OCI-LY1 (cell line): ENCODE measurements around the gene TRIM74.
"Not testable (repeated sequence)": the region's sequence is repeated elsewhere in the genome, so short reads cannot be mapped to it uniquely, and the experiment has no call there.

ENCODE experiments used
- H2AFZ ChIP-seq: fragments of 200-600 bp; sonication (generic), shearing (Covaris generic); 2 replicates; pipeline ENCODE4 v1.6.0; 2014; ENCODE audit warnings: antibody characterized with exemption, mild to moderate bottlenecking, low read length
- H3F3A ChIP-seq: fragments of 200-600 bp; sonication (generic), shearing (Covaris generic); 2 replicates; pipeline ENCODE4 v1.6.0; 2014; ENCODE audit warnings: mild to moderate bottlenecking, antibody characterized with exemption, low read length, moderate library complexity; ENCODE audit not compliant: insufficient read depth
- H3K27ac ChIP-seq: fragments of 200-600 bp; sonication (generic); 2 replicates; pipeline ENCODE4 v1.5.1; 2014; ENCODE audit warnings: low read length, mixed run types, mild to moderate bottlenecking, low read depth; ENCODE audit not compliant: poor library complexity, severe bottlenecking
- H3K27me3 ChIP-seq: fragments of 200-600 bp; sonication (generic); 2 replicates; pipeline ENCODE4 v1.6.0; 2014; ENCODE audit warnings: antibody characterized with exemption, mild to moderate bottlenecking, low read length, moderate library complexity; ENCODE audit not compliant: insufficient read depth
- H3K36me3 ChIP-seq: fragments of 200-600 bp; sonication (generic); 2 replicates; pipeline ENCODE4 v1.6.1; 2014; ENCODE audit warnings: mild to moderate bottlenecking, antibody characterized with exemption, low read length, moderate library complexity, mixed read lengths; ENCODE audit not compliant: insufficient read depth
- H3K4me1 ChIP-seq: fragments of 200-600 bp; sonication (generic); 2 replicates; pipeline ENCODE4 v1.5.1; 2014; ENCODE audit warnings: mild to moderate bottlenecking, low read length, moderate library complexity; ENCODE audit not compliant: insufficient read depth, severe bottlenecking
- H3K4me2 ChIP-seq: fragments of 200-600 bp; sonication (generic), shearing (Covaris generic); 2 replicates; pipeline ENCODE4 v1.6.1; 2014; ENCODE audit warnings: low read length
- H3K4me3 ChIP-seq: fragments of 200-600 bp; sonication (generic); 2 replicates; pipeline ENCODE4 v1.5.1; 2014; ENCODE audit warnings: low read length, low read depth, mild to moderate bottlenecking, mixed read lengths; ENCODE audit not compliant: poor library complexity, severe bottlenecking
- H3K79me2 ChIP-seq: fragments of 200-600 bp; shearing (Covaris generic); 2 replicates; pipeline ENCODE4 v1.6.1; 2016; ENCODE audit warnings: mixed run types, low read length, mixed read lengths; ENCODE audit not compliant: insufficient read depth
- H3K9ac ChIP-seq: fragments of 200-600 bp; sonication (generic), shearing (Covaris generic); 2 replicates; pipeline ENCODE4 v1.6.1; 2014; ENCODE audit warnings: mild to moderate bottlenecking, low read length, mixed read lengths
- H3K9me2 ChIP-seq: fragments of 200-600 bp; sonication (generic), shearing (Covaris generic); 2 replicates; pipeline ENCODE4 v1.6.1; 2014; ENCODE audit warnings: low read depth, mild to moderate bottlenecking, low read length, mixed read lengths
- H3K9me3 ChIP-seq: fragments of 200-600 bp; shearing (Covaris generic); 2 replicates; pipeline ENCODE4 v1.6.1; 2014; ENCODE audit warnings: low read length, mixed read lengths
- H4K20me1 ChIP-seq: fragments of 200-600 bp; sonication (generic), shearing (Covaris generic); 2 replicates; pipeline ENCODE4 v1.6.0; 2016; ENCODE audit warnings: mild to moderate bottlenecking, low read length; ENCODE audit not compliant: insufficient read depth
- CTCF ChIP-seq: fragments of 200-600 bp; sonication (generic), shearing (Covaris generic); IDR thresholded peaks from 2 replicates; pipeline ENCODE4 v1.5.1; 2017; ENCODE audit warnings: mild to moderate bottlenecking, antibody characterized with exemption, low read length, moderate library complexity, mixed read lengths

The TRIM74 gene

DNA sequence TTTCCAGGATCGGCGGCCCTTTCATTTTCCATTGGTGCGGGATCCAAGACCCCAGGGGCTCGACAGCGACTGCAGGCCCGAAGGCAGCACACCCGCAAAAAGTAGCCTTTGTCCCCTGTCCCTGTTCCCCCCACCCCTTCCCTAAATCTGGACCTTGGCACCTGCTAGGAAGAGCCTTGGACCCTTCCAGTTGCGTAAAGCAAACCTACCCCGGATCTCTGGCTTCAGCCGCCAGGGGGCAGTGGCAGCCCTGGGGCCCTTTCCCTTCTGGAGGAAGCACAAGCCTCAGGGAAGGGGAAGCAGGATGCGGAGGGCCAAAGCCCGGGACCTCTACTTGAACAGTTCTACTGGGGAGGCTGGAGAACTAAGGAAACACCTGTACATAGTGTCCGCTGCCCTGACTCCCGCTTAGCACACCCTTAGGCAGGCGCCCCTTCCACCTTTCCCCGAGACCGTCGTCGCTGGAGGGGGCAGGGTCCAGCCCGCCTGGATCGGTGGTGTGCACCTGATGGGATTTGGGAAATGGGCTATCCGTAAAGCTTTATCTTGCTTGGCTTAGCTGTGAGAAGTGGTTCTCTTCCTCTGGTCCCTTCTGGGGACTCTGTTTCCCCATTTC is 23.0 kb downstream of the TRIM74 start:
- H3K27ac ChIP-seq, H3F3A ChIP-seq, H3K9me2 ChIP-seq, H3K4me3 ChIP-seq, H3K9ac ChIP-seq, H2AFZ ChIP-seq, H3K79me2 ChIP-seq, H3K4me2 ChIP-seq, H4K20me1 ChIP-seq, H3K9me3 ChIP-seq, H3K4me1 ChIP-seq, H3K27me3 ChIP-seq: not testable (repeated sequence)
- TF ChIP-seq CTCF = peak; percentile 48
- H3K36me3 ChIP-seq = peaks cover 31% of the 10 kb centered on the region

DNA sequence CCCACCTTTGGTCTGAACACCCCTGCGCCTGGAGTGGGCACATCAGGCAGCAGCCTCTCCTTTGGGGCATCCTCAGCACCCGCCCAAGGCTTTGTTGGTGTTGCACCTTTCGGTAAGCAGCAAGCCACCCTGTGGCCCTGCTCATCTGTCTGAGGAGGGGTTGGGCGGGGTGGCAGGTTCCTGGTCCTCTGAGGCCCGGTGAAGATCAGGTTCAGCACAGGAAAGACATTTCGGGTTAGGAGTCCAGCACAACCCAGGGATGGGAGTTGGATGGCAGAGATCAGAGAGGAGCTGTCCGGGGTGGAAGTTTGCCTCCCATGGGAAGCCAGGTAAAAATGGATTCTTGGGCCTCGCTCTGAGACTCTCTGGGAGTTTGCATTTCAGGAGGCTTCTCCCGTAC is 23.7 kb downstream of the TRIM74 start:
- H3K4me3 ChIP-seq, H3F3A ChIP-seq, H3K4me1 ChIP-seq, H3K9ac ChIP-seq, H3K4me2 ChIP-seq, H3K79me2 ChIP-seq, H3K9me2 ChIP-seq, H2AFZ ChIP-seq, H3K27me3 ChIP-seq, H3K27ac ChIP-seq, H3K9me3 ChIP-seq, H4K20me1 ChIP-seq: not testable (repeated sequence)
- peaks cover 34% of the 10 kb centered on the region for H3K36me3 ChIP-seq

DNA sequence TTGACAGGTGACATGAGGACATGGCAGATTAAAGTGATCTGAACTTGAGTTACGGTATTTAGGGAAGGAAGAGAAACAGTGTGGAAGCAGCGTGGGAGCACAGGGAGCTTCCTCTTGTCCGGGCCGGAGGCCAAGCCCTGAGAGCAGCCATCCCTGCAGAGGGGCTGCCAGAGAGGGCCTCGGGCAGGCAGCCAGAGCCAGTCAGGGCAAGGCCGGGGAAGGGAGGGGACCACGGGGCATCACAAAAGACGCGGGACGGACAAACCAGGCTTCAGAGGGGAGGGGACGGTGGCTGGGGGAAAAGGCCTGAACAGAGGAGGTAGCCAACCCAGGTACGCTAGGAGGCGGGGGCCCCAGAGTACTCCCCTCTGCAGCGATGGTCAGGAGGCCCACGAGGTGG is 24.3 kb downstream of the TRIM74 start:
- not testable (repeated sequence) for H3K4me3 ChIP-seq, H3K27me3 ChIP-seq, H3F3A ChIP-seq, H3K4me2 ChIP-seq, H3K79me2 ChIP-seq, H3K4me1 ChIP-seq, H3K9ac ChIP-seq, H3K9me2 ChIP-seq, H3K27ac ChIP-seq, H4K20me1 ChIP-seq, H3K9me3 ChIP-seq, H2AFZ ChIP-seq
- H3K36me3 ChIP-seq = peaks cover 34% of the 10 kb centered on the region

DNA sequence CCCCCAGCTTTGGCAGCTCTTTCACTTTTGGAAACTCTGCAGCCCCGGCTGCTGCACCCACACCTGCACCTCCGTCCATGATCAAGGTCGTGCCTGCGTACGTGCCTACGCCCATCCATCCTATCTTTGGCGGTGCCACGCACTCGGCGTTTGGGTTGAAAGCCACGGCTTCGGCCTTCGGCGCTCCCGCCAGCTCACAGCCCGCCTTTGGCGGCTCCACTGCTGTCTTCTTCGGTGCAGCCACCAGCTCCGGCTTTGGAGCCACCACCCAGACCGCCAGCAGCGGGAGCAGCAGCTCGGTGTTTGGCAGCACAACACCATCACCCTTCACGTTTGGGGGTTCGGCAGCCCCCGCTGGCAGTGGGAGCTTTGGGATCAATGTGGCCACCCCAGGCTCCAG is 26.3 kb downstream of the TRIM74 start:
- H3K36me3 ChIP-seq = peaks cover 34% of the 10 kb centered on the region
- H3K4me1 ChIP-seq, H3K9ac ChIP-seq, H3K9me3 ChIP-seq, H3K4me3 ChIP-seq, H4K20me1 ChIP-seq, H3K9me2 ChIP-seq, H3K27me3 ChIP-seq, H3K79me2 ChIP-seq, H2AFZ ChIP-seq, H3F3A ChIP-seq, H3K4me2 ChIP-seq, H3K27ac ChIP-seq: not testable (repeated sequence)

DNA sequence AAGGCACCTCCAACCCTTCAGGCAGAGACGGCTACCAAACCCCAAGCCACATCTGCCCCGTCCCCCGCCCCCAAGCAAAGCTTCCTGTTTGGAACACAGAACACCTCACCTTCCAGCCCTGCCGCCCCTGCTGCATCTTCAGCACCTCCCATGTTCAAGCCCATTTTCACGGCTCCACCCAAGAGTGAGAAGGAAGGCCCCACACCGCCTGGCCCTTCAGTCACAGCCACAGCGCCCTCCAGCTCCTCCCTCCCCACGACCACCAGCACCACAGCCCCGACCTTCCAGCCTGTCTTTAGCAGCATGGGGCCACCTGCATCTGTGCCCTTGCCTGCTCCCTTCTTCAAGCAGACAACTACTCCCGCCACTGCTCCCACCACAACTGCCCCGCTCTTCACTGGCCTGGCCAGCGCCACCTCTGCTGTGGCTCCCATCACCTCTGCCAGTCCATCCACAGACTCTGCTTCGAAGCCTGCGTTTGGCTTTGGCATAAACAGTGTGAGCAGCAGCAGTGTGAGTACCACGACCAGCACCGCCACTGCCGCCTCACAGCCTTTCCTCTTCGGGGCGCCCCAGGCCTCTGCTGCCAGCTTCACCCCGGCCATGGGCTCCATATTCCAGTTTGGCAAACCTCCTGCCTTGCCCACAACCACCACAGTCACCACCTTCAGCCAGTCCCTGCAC is 27.1 kb downstream of the TRIM74 start:
- H3F3A ChIP-seq, H3K9me2 ChIP-seq, H2AFZ ChIP-seq, H3K4me3 ChIP-seq, H4K20me1 ChIP-seq, H3K79me2 ChIP-seq, H3K9ac ChIP-seq, H3K9me3 ChIP-seq, H3K27ac ChIP-seq, H3K27me3 ChIP-seq, H3K4me2 ChIP-seq: not testable (repeated sequence)
- H3K36me3 ChIP-seq = peaks cover 35% of the 10 kb centered on the region
- peaks cover 11% of the 10 kb centered on the region for H3K4me1 ChIP-seq

- not testable (repeated sequence) for H3K27ac ChIP-seq, H3K9ac ChIP-seq, H3F3A ChIP-seq, H2AFZ ChIP-seq, H3K4me3 ChIP-seq, H4K20me1 ChIP-seq, H3K9me3 ChIP-seq, H3K4me2 ChIP-seq, H3K27me3 ChIP-seq, H3K9me2 ChIP-seq
- peaks cover 54% of the 10 kb centered on the region for H3K36me3 ChIP-seq
- peaks cover 16% of the 10 kb centered on the region for H3K4me1 ChIP-seq
- peaks cover 20% of the 10 kb centered on the region for H3K79me2 ChIP-seq
These were observed 41.0 kb downstream of the TRIM74 start for GRCh38 chr7:72928216-72928615.

DNA sequence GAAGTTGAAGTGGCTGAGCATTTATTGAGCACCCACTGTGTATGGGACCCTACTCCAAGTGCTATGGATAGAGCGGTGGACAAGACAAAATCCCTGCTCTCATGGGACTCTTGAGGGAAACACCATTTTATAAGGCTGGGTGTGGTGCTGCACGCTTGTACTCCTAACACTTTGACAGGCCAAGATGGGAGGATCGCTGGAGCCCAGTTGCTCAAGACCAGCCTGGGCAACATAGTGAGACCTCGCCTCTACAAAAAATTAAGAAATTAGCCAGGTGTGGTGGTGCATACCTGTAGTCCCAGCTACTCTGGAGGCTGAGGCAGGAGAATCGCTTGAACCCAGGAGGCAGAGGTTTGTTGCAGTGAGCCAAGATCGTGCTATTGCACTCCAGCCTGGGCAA is 41.5 kb downstream of the TRIM74 start:
- not testable (repeated sequence) for H4K20me1 ChIP-seq, H3K9me2 ChIP-seq, H3K4me3 ChIP-seq, H3F3A ChIP-seq, H3K27me3 ChIP-seq, H3K27ac ChIP-seq, H2AFZ ChIP-seq, H3K9ac ChIP-seq, H3K9me3 ChIP-seq, H3K4me2 ChIP-seq
- peaks cover 20% of the 10 kb centered on the region for H3K79me2 ChIP-seq
- H3K4me1 ChIP-seq = peaks cover 16% of the 10 kb centered on the region
- H3K36me3 ChIP-seq = peaks cover 54% of the 10 kb centered on the region
